ENCODE results near the gene SHBG.
A peak's percentile ranks its signal among the peaks of the same experiment; 100 is the strongest.

The SHBG gene

GRCh38 chr17:7647018-7647417 is 17.1 kb downstream of the SHBG start:
- Histone ChIP-seq H4K8ac (ENCODE audit: low read depth, low read length) (no peak overlapping the region), H3K27me3 (ENCODE audit: insufficient read depth, low read length, poor library complexity) (peaks cover 4% of the 10 kb centered on the region), H3K36me3 (ENCODE audit: control insufficient read depth, insufficient read depth, low read length) (no peaks in the 10 kb centered on the region), H3K79me1 (ENCODE audit: low read length) (no peaks in the 10 kb centered on the region), H3K4me3 (ENCODE audit: low read length) (no peak overlapping the region), H3K4me2 (ENCODE audit: low read length) (no peak overlapping the region), H3K4ac (ENCODE audit: low read depth, low read length) (no peak overlapping the region), H3K23ac (ENCODE audit: low read length) (no peak overlapping the region), H2AK5ac (ENCODE audit: low read length) (no peak overlapping the region), H3K18ac (ENCODE audit: low read length) (no peak overlapping the region), H2BK5ac (ENCODE audit: low read length) (no peak overlapping the region), H3K27ac (ENCODE audit: low read depth, low read length) (no peak overlapping the region), H3K79me2 (ENCODE audit: control insufficient read depth, insufficient read depth, low read length) (no peaks in the 10 kb centered on the region), H3K9ac (ENCODE audit: low read length) (no peak overlapping the region), H2BK15ac (replicated peaks; ENCODE audit: low read depth) (no peak overlapping the region), H3K56ac (ENCODE audit: low read length) (no peak overlapping the region), H3K4me1 (ENCODE audit: control insufficient read depth, low read depth, low read length) (peaks cover 3% of the 10 kb centered on the region), H2BK120ac (ENCODE audit: low read depth, low read length) (no peak overlapping the region), H4K5ac (ENCODE audit: low read length) (no peak overlapping the region)
- no peak for DNase-seq
- WGBS (ENCODE audit: extremely low coverage, insufficient coverage, low lambda C conversion rate): no CpG with 5 or more reads among the region's 4 CpGs

- Histone ChIP-seq H3K4me1 (ENCODE audit: control insufficient read depth, low read depth, low read length) (peaks cover 3% of the 10 kb centered on the region), H3K27ac (ENCODE audit: low read depth, low read length) (no peak within 1 kb of the TSS), H3K4me2 (ENCODE audit: low read length) (peak within 1 kb of the TSS; percentile 69), H4K5ac (ENCODE audit: low read length) (no peak within 1 kb of the TSS), H3K4me3 (ENCODE audit: low read length) (peak within 1 kb of the TSS; percentile 19), H3K79me2 (ENCODE audit: control insufficient read depth, insufficient read depth, low read length) (no peaks in the 10 kb centered on the region), H2BK120ac (ENCODE audit: low read depth, low read length) (no peak within 1 kb of the TSS), H3K56ac (ENCODE audit: low read length) (peak within 1 kb of the TSS; percentile 79), H4K8ac (ENCODE audit: low read depth, low read length) (no peak within 1 kb of the TSS), H3K18ac (ENCODE audit: low read length) (no peak within 1 kb of the TSS), H2AK5ac (ENCODE audit: low read length) (no peak within 1 kb of the TSS), H3K79me1 (ENCODE audit: low read length) (no peaks in the 10 kb centered on the region), H3K4ac (ENCODE audit: low read depth, low read length) (no peak within 1 kb of the TSS), H3K36me3 (ENCODE audit: control insufficient read depth, insufficient read depth, low read length) (no peaks in the 10 kb centered on the region), H2BK5ac (ENCODE audit: low read length) (no peak within 1 kb of the TSS), H3K9ac (ENCODE audit: low read length) (peak within 1 kb of the TSS; percentile 47), H3K23ac (ENCODE audit: low read length) (peak within 1 kb of the TSS; percentile 57), H2BK15ac (replicated peaks; ENCODE audit: low read depth) (no peak within 1 kb of the TSS), H3K27me3 (ENCODE audit: insufficient read depth, low read length, poor library complexity) (peaks cover 7% of the 10 kb centered on the region)
- peak; percentile 96 for DNase-seq
- no CpG with 5 or more reads among the region's 34 CpGs for WGBS (ENCODE audit: extremely low coverage, insufficient coverage, low lambda C conversion rate)
These were observed 20.7 kb downstream of the SHBG start, which contains the start of gene ATP1B2 for GRCh38 chr17:7650509-7651096. Gene ATP1B2, plus strand, starts transcription at chr17:7650926. Its CDS starts 593 bp downstream, at chr17:7651519.

- no peaks in the 10 kb centered on the region for H3K36me3 ChIP-seq (ENCODE audit: control insufficient read depth, insufficient read depth, low read length)
- H3K4ac ChIP-seq (ENCODE audit: low read depth, low read length): no peak overlapping the region
- H3K56ac ChIP-seq (ENCODE audit: low read length): peak overlapping the region; percentile 79
- H2BK15ac ChIP-seq (replicated peaks; ENCODE audit: low read depth): no peak overlapping the region
- no peak overlapping the region for H2BK5ac ChIP-seq (ENCODE audit: low read length)
- H3K4me2 ChIP-seq (ENCODE audit: low read length): peak overlapping the region; percentile 69
- no peaks in the 10 kb centered on the region for H3K79me1 ChIP-seq (ENCODE audit: low read length)
- no CpG with 5 or more reads among the region's 45 CpGs for WGBS (ENCODE audit: extremely low coverage, insufficient coverage, low lambda C conversion rate)
- H3K9ac ChIP-seq (ENCODE audit: low read length): peak overlapping the region; percentile 47
- H2AK5ac ChIP-seq (ENCODE audit: low read length): no peak overlapping the region
- H2BK120ac ChIP-seq (ENCODE audit: low read depth, low read length): no peak overlapping the region
- H3K23ac ChIP-seq (ENCODE audit: low read length): peak overlapping the region; percentile 57
- DNase-seq: no peak
- peaks cover 7% of the 10 kb centered on the region for H3K27me3 ChIP-seq (ENCODE audit: insufficient read depth, low read length, poor library complexity)
- no peaks in the 10 kb centered on the region for H3K79me2 ChIP-seq (ENCODE audit: control insufficient read depth, insufficient read depth, low read length)
- H3K4me3 ChIP-seq (ENCODE audit: low read length): peak overlapping the region; percentile 19
- H3K4me1 ChIP-seq (ENCODE audit: control insufficient read depth, low read depth, low read length): peaks cover 3% of the 10 kb centered on the region
- H3K27ac ChIP-seq (ENCODE audit: low read depth, low read length): no peak overlapping the region
- H4K5ac ChIP-seq (ENCODE audit: low read length): no peak overlapping the region
- H4K8ac ChIP-seq (ENCODE audit: low read depth, low read length): no peak overlapping the region
- H3K18ac ChIP-seq (ENCODE audit: low read length): no peak overlapping the region
These were observed 21.2 kb downstream of the SHBG start for GRCh38 chr17:7651097-7651664.

GRCh38 chr17:7651665-7652387 is 21.9 kb downstream of the SHBG start:
- Histone ChIP-seq H3K23ac (ENCODE audit: low read length) (peak overlapping the region; percentile 57), H4K8ac (ENCODE audit: low read depth, low read length) (no peak overlapping the region), H3K79me1 (ENCODE audit: low read length) (no peaks in the 10 kb centered on the region), H2AK5ac (ENCODE audit: low read length) (no peak overlapping the region), H3K4me1 (ENCODE audit: control insufficient read depth, low read depth, low read length) (peaks cover 5% of the 10 kb centered on the region), H3K36me3 (ENCODE audit: control insufficient read depth, insufficient read depth, low read length) (no peaks in the 10 kb centered on the region), H3K4me2 (ENCODE audit: low read length) (peak overlapping the region; percentile 69), H3K4ac (ENCODE audit: low read depth, low read length) (no peak overlapping the region), H2BK5ac (ENCODE audit: low read length) (no peak overlapping the region), H3K27ac (ENCODE audit: low read depth, low read length) (no peak overlapping the region), H3K27me3 (ENCODE audit: insufficient read depth, low read length, poor library complexity) (peaks cover 7% of the 10 kb centered on the region), H2BK15ac (replicated peaks; ENCODE audit: low read depth) (no peak overlapping the region), H2BK120ac (ENCODE audit: low read depth, low read length) (no peak overlapping the region), H3K9ac (ENCODE audit: low read length) (peak overlapping the region; percentile 47), H4K5ac (ENCODE audit: low read length) (no peak overlapping the region), H3K79me2 (ENCODE audit: control insufficient read depth, insufficient read depth, low read length) (no peaks in the 10 kb centered on the region), H3K4me3 (ENCODE audit: low read length) (no peak overlapping the region), H3K18ac (ENCODE audit: low read length) (no peak overlapping the region), H3K56ac (ENCODE audit: low read length) (peak overlapping the region; percentile 79)
- no peak for DNase-seq
- WGBS (ENCODE audit: extremely low coverage, insufficient coverage, low lambda C conversion rate): no CpG with 5 or more reads among the region's 54 CpGs

GRCh38 chr17:7652388-7653356 is 22.7 kb downstream of the SHBG start:
- H3K56ac ChIP-seq (ENCODE audit: low read length): no peak overlapping the region
- WGBS (ENCODE audit: extremely low coverage, insufficient coverage, low lambda C conversion rate): no CpG with 5 or more reads among the region's 12 CpGs
- no peaks in the 10 kb centered on the region for H3K79me1 ChIP-seq (ENCODE audit: low read length)
- no peak overlapping the region for H3K4me2 ChIP-seq (ENCODE audit: low read length)
- H3K23ac ChIP-seq (ENCODE audit: low read length): no peak overlapping the region
- no peak overlapping the region for H4K5ac ChIP-seq (ENCODE audit: low read length)
- no peak overlapping the region for H3K4me3 ChIP-seq (ENCODE audit: low read length)
- no peak for DNase-seq
- H2BK5ac ChIP-seq (ENCODE audit: low read length): no peak overlapping the region
- H3K27me3 ChIP-seq (ENCODE audit: insufficient read depth, low read length, poor library complexity): peaks cover 7% of the 10 kb centered on the region
- H2AK5ac ChIP-seq (ENCODE audit: low read length): no peak overlapping the region
- no peak overlapping the region for H3K27ac ChIP-seq (ENCODE audit: low read depth, low read length)
- H2BK15ac ChIP-seq (replicated peaks; ENCODE audit: low read depth): no peak overlapping the region
- no peak overlapping the region for H2BK120ac ChIP-seq (ENCODE audit: low read depth, low read length)
- H3K18ac ChIP-seq (ENCODE audit: low read length): no peak overlapping the region
- no peaks in the 10 kb centered on the region for H3K36me3 ChIP-seq (ENCODE audit: control insufficient read depth, insufficient read depth, low read length)
- peaks cover 5% of the 10 kb centered on the region for H3K4me1 ChIP-seq (ENCODE audit: control insufficient read depth, low read depth, low read length)
- no peak overlapping the region for H4K8ac ChIP-seq (ENCODE audit: low read depth, low read length)
- H3K9ac ChIP-seq (ENCODE audit: low read length): no peak overlapping the region
- no peaks in the 10 kb centered on the region for H3K79me2 ChIP-seq (ENCODE audit: control insufficient read depth, insufficient read depth, low read length)
- no peak overlapping the region for H3K4ac ChIP-seq (ENCODE audit: low read depth, low read length)

All from mesendoderm (in vitro differentiated cells).